WERI-Rb-1 (cell line): ENCODE measurements around the gene GRIN2A.

Experiments used
- DNase-seq: peaks from one replicate; pipeline ENCODE4 v3.0.0-alpha.2; 2020
- H3K27ac ChIP-seq: fragments of 250-450 bp; sonication (Bioruptor Pico); 2 replicates; pipeline ENCODE4 v1.5.1; 2020; ENCODE audit warnings: mild to moderate bottlenecking, moderate library complexity
- H3K27me3 ChIP-seq: fragments of 250-450 bp; sonication (Bioruptor Pico); 2 replicates; pipeline ENCODE4 v1.5.1; 2021; ENCODE audit warnings: mild to moderate bottlenecking, low read depth, moderate library complexity; ENCODE audit not compliant: insufficient read depth, severe bottlenecking
- H3K36me3 ChIP-seq: fragments of 250-450 bp; sonication (Bioruptor Pico); 2 replicates; pipeline ENCODE4 v1.5.1; 2020; ENCODE audit warnings: mild to moderate bottlenecking, moderate library complexity
- H3K4me3 ChIP-seq: 2 replicates; pipeline ENCODE4 v1.5.1; 2011; ENCODE audit warnings: low read depth, mild to moderate bottlenecking, control low read depth, low read length
- H3K9me3 ChIP-seq: fragments of 250-450 bp; sonication (Bioruptor Pico); 2 replicates; pipeline ENCODE4 v1.5.1; 2021; ENCODE audit warnings: mild to moderate bottlenecking, moderate library complexity; ENCODE audit not compliant: severe bottlenecking
- CTCF ChIP-seq: IDR thresholded peaks from 2 replicates; pipeline ENCODE4 v1.5.1; 2011; ENCODE audit warnings: low read depth, mild to moderate bottlenecking, control low read depth, inconsistent platforms, low read length

GRIN2A gene

GRCh38 chr16:10003486-10003885 lies 178.7 kb downstream of the GRIN2A start:
- no peaks in the 10 kb centered on the region for H3K36me3 ChIP-seq
- H3K27me3 ChIP-seq = no peaks in the 10 kb centered on the region
- TF ChIP-seq CTCF = no peak
- DNase-seq = no peak
- no peaks in the 10 kb centered on the region for H3K9me3 ChIP-seq
- H3K4me3 ChIP-seq = no peak overlapping the region
- no peak overlapping the region for H3K27ac ChIP-seq

GRCh38 chr16:10001258-10001775 lies 180.9 kb downstream of the GRIN2A start:
- Histone ChIP-seq H3K4me3 (no peak overlapping the region), H3K27me3 (no peaks in the 10 kb centered on the region), H3K27ac (no peak overlapping the region), H3K36me3 (no peaks in the 10 kb centered on the region), H3K9me3 (no peaks in the 10 kb centered on the region)
- no peak for TF ChIP-seq CTCF
- DNase-seq = no peak

- TF ChIP-seq CTCF = no peak
- DNase-seq = no peak
Observed at GRCh38 chr16:9996221-9996620, 186.0 kb downstream of the GRIN2A start.

GRCh38 chr16:9992441-9992840 lies 189.8 kb downstream of the GRIN2A start:
- Histone ChIP-seq H3K27me3 (no peaks in the 10 kb centered on the region), H3K27ac (no peak overlapping the region), H3K36me3 (no peaks in the 10 kb centered on the region), H3K4me3 (no peak overlapping the region), H3K9me3 (no peaks in the 10 kb centered on the region)
- TF ChIP-seq CTCF = no peak
- no peak for DNase-seq

More at GRCh38 chr16:9996221-9996620, 186.0 kb downstream of the GRIN2A start:
- Histone ChIP-seq H3K27ac (no peak overlapping the region), H3K36me3 (no peaks in the 10 kb centered on the region), H3K9me3 (no peaks in the 10 kb centered on the region), H3K27me3 (no peaks in the 10 kb centered on the region), H3K4me3 (no peak overlapping the region)

- Histone ChIP-seq H3K9me3 (no peaks in the 10 kb centered on the region), H3K27me3 (no peaks in the 10 kb centered on the region), H3K36me3 (no peaks in the 10 kb centered on the region), H3K4me3 (no peak overlapping the region), H3K27ac (no peak overlapping the region)
- TF ChIP-seq CTCF = no peak
- DNase-seq = no peak
Observed at GRCh38 chr16:9980981-9981380, 201.2 kb downstream of the GRIN2A start.

- DNase-seq = no peak
- H3K27ac ChIP-seq = no peak overlapping the region
- no peaks in the 10 kb centered on the region for H3K36me3 ChIP-seq
- TF ChIP-seq CTCF = no peak
- no peak overlapping the region for H3K4me3 ChIP-seq
- H3K27me3 ChIP-seq = no peaks in the 10 kb centered on the region
- no peaks in the 10 kb centered on the region for H3K9me3 ChIP-seq
Observed at GRCh38 chr16:9978160-9978725, 204.0 kb downstream of the GRIN2A start.
